H1 (cell line): ENCODE results near the gene CPED1. TPM values are rescaled to one million over a fixed set of nuclear protein-coding genes. Genes with fewer than 3 reads are reported as not detected.
"Not testable (repeated sequence)": the region's sequence is repeated elsewhere in the genome, so short reads cannot be mapped to it uniquely, and the experiment has no call there.

Experiments
- CTCF ChIA-PET: fragments of 300-600 bp; sonication (Branson Sonifier 250); formaldehyde crosslinking; loops from one replicate; lab custom pipeline; 2021; ENCODE audit not compliant: partially characterized antibody; lab: Charles Lee
- POLR2A ChIA-PET: fragments of 300-600 bp; sonication (Branson Sonifier 250); formaldehyde crosslinking; loops from one replicate; lab custom pipeline; 2021; ENCODE audit warnings: inconsistent platforms; ENCODE audit not compliant: partially characterized antibody; lab: Charles Lee
- DNase-seq, 2 experiments: peaks; one replicate each; pipeline versions ENCODE4 v3.0.0 to v3.0.0-alpha.2; 2010 to 2022; ENCODE audit warnings: low spot score in 2 of 2, low read depth in 1 of 2, mixed read lengths in 1 of 2
- FAIRE-seq: peaks from 2 replicates; lab custom pipeline; 2011; peaks lifted over from hg19 to GRCh38; lab: Jason Lieb, UNC
- H2AFZ ChIP-seq: 2 replicates; pipeline ENCODE4 v1.8.1; 2012; ENCODE audit warnings: low read length, inconsistent platforms
- H2AK5ac ChIP-seq: 2 replicates; pipeline ENCODE4 v1.6.1; 2013; ENCODE audit warnings: low read depth, low read length
- H2BK120ac ChIP-seq: replicated peaks from 2 replicates; pipeline ENCODE3; 2013; ENCODE audit warnings: low read depth, low read length, inconsistent platforms
- H2BK12ac ChIP-seq: 2 replicates; pipeline ENCODE4 v1.6.1; 2013; ENCODE audit warnings: low read depth, low read length
- H2BK15ac ChIP-seq: 2 replicates; pipeline ENCODE4 v1.6.1; 2013; ENCODE audit warnings: low read length
- H2BK20ac ChIP-seq: 2 replicates; pipeline ENCODE4 v1.6.1; 2013; ENCODE audit warnings: low read length
- H2BK5ac ChIP-seq: 2 replicates; pipeline ENCODE4 v1.6.1; 2013; ENCODE audit warnings: low read depth, low read length
- H3K14ac ChIP-seq: 2 replicates; pipeline ENCODE4 v1.6.1; 2013; ENCODE audit warnings: inconsistent platforms; ENCODE audit not compliant: insufficient read length
- H3K18ac ChIP-seq: 2 replicates; pipeline ENCODE4 v1.6.1; 2013; ENCODE audit warnings: low read length; ENCODE audit errors: extremely low read depth
- H3K23ac ChIP-seq: 2 replicates; pipeline ENCODE4 v1.6.1; 2013; ENCODE audit warnings: inconsistent platforms; ENCODE audit not compliant: insufficient read length
- H3K23me2 ChIP-seq: 2 replicates; pipeline ENCODE4 v1.6.1; 2013; ENCODE audit warnings: low read depth, low read length
- H3K27ac ChIP-seq: 2 replicates; pipeline ENCODE4 v1.6.1; 2011; ENCODE audit warnings: low read depth, low read length, inconsistent platforms
- H3K27me3 ChIP-seq, 4 experiments: replicated peaks in 1 of 4; 1 replicate in 1 of 4; 2 replicates in 3 of 4; pipeline versions ENCODE4 v1.6.1 to v1.8.1; 2011 to 2013; ENCODE audit warnings: low read length in 3 of 4, mild to moderate bottlenecking in 3 of 4, inconsistent platforms in 2 of 4, mixed read lengths in 2 of 4, moderate library complexity in 1 of 4; ENCODE audit not compliant: control insufficient read depth in 3 of 4, insufficient read depth in 3 of 4; ENCODE audit errors: extremely low read depth in 1 of 4
- H3K36me3 ChIP-seq, 4 experiments: 2 replicates each; pipeline versions ENCODE4 v1.6.1 to v1.8.1; 2011 to 2013; ENCODE audit warnings: mild to moderate bottlenecking in 4 of 4, low read length in 3 of 4, moderate library complexity in 2 of 4, control low read depth in 1 of 4, inconsistent platforms in 1 of 4; ENCODE audit not compliant: insufficient read depth in 4 of 4, control insufficient read depth in 2 of 4
- H3K4ac ChIP-seq: replicated peaks from 2 replicates; pipeline ENCODE3; 2013; ENCODE audit warnings: low read length, low read depth, mixed read lengths, inconsistent platforms; ENCODE audit not compliant: insufficient read length
- H3K4me1 ChIP-seq, 4 experiments: replicated peaks in 1 of 4; 1 replicate in 1 of 4; 2 replicates in 3 of 4; pipeline versions ENCODE4 v1.6.1 to v1.8.1; 2011 to 2013; ENCODE audit warnings: low read length in 3 of 4, inconsistent platforms in 2 of 4, mixed read lengths in 1 of 4; ENCODE audit not compliant: insufficient read depth in 4 of 4, control insufficient read depth in 3 of 4
- H3K4me2 ChIP-seq, 2 experiments: 2 replicates each; pipeline versions ENCODE4 v1.6.1 to v1.8.1; 2011 to 2013; ENCODE audit warnings: low read depth in 2 of 2, low read length in 2 of 2, control low read depth in 1 of 2, inconsistent platforms in 1 of 2, mild to moderate bottlenecking in 1 of 2; ENCODE audit not compliant: insufficient read depth in 1 of 2
- H3K4me3 ChIP-seq, 4 experiments: fragments of 200-600, 300-600 bp in 1 of 4; sonication (generic), shearing (Covaris generic), sonication (Bioruptor Twin) in 1 of 4; 2 replicates each; pipeline versions ENCODE4 v1.5.1 to v1.8.1; 2011 to 2016; ENCODE audit warnings: low read length in 4 of 4, low read depth in 3 of 4, control low read depth in 2 of 4, inconsistent platforms in 2 of 4, mild to moderate bottlenecking in 2 of 4, mixed read lengths in 1 of 4, moderate library complexity in 1 of 4; ENCODE audit not compliant: insufficient read depth in 2 of 4; ENCODE audit errors: extremely low read depth in 1 of 4
- H3K56ac ChIP-seq: replicated peaks from 2 replicates; pipeline ENCODE3; 2013; ENCODE audit warnings: low read depth, mild to moderate bottlenecking, mixed read lengths, low read length, inconsistent platforms; ENCODE audit not compliant: insufficient read length
- H3K79me1 ChIP-seq: 2 replicates; pipeline ENCODE4 v1.6.1; 2013; ENCODE audit warnings: low read depth, low read length, control low read depth
- H3K79me2 ChIP-seq, 2 experiments: 2 replicates each; pipeline versions ENCODE4 v1.6.1 to v1.8.1; 2012 to 2013; ENCODE audit warnings: low read length in 2 of 2, mild to moderate bottlenecking in 2 of 2, inconsistent platforms in 1 of 2; ENCODE audit not compliant: insufficient read depth in 2 of 2, control insufficient read depth in 1 of 2
- H3K9ac ChIP-seq, 4 experiments: replicated peaks in 1 of 4; 1 replicate in 1 of 4; 2 replicates in 3 of 4; pipeline versions ENCODE4 v1.6.1 to v1.8.1; 2011 to 2013; ENCODE audit warnings: low read depth in 3 of 4, low read length in 3 of 4, control low read depth in 2 of 4, mild to moderate bottlenecking in 2 of 4, moderate library complexity in 2 of 4, inconsistent platforms in 1 of 4; ENCODE audit errors: extremely low read depth in 1 of 4
- H3K9me3 ChIP-seq, 2 experiments: 2 replicates each; pipeline versions ENCODE4 v1.6.1 to v1.8.1; 2012 to 2013; ENCODE audit warnings: mild to moderate bottlenecking in 2 of 2, moderate library complexity in 2 of 2, control low read depth in 1 of 2, inconsistent platforms in 1 of 2, low read depth in 1 of 2, low read length in 1 of 2, mixed read lengths in 1 of 2; ENCODE audit not compliant: insufficient read depth in 2 of 2
- H4K20me1 ChIP-seq, 2 experiments: replicated peaks in 1 of 2; 2 replicates each; pipeline versions ENCODE3 to v1.8.1; 2011 to 2013; ENCODE audit warnings: inconsistent platforms in 2 of 2, low read length in 2 of 2, mild to moderate bottlenecking in 1 of 2; ENCODE audit not compliant: insufficient read depth in 2 of 2, control insufficient read depth in 1 of 2
- H4K5ac ChIP-seq: 2 replicates; pipeline ENCODE4 v1.6.1; 2013; ENCODE audit warnings: low read length, low read depth, mixed read lengths, inconsistent platforms; ENCODE audit not compliant: insufficient read length
- H4K8ac ChIP-seq: 2 replicates; pipeline ENCODE4 v1.8.0; 2013; ENCODE audit warnings: mild to moderate bottlenecking, moderate library complexity, low read length, inconsistent platforms; ENCODE audit not compliant: insufficient read depth; ENCODE audit errors: extremely low read depth
- H4K91ac ChIP-seq: replicated peaks from 2 replicates; pipeline ENCODE3; 2013; ENCODE audit warnings: low read length, mixed read lengths, inconsistent platforms; ENCODE audit not compliant: insufficient read length
- CTBP2 ChIP-seq: IDR thresholded peaks from 2 replicates; pipeline ENCODE4 v1.7.0; 2011; ENCODE audit warnings: borderline replicate concordance, mild to moderate bottlenecking, moderate library complexity, mixed read lengths, low read length; ENCODE audit not compliant: insufficient read depth, insufficient read length
- EZH2 ChIP-seq: fragments of 200-600 bp; sonication (generic); IDR thresholded peaks from 2 replicates; pipeline ENCODE4 v1.7.1; 2012; ENCODE audit warnings: low read depth, mild to moderate bottlenecking, moderate library complexity, low read length, inconsistent platforms; ENCODE audit not compliant: severe bottlenecking
- HDAC2 ChIP-seq, 2 experiments: fragments of 300-600 bp in 1 of 2; sonication (generic) in 1 of 2; IDR thresholded peaks; 2 replicates each; pipeline ENCODE4 v1.6.1; 2011 to 2012; ENCODE audit warnings: low read depth in 2 of 2, low read length in 2 of 2, mild to moderate bottlenecking in 2 of 2, moderate library complexity in 2 of 2, borderline replicate concordance in 1 of 2, inconsistent platforms in 1 of 2
- JUN ChIP-seq: IDR thresholded peaks from 2 replicates; pipeline ENCODE4 v1.6.1; 2011; ENCODE audit warnings: low read depth, mild to moderate bottlenecking, improper control_type of control experiment, low read length
- MAFK ChIP-seq: IDR thresholded peaks from 2 replicates; pipeline ENCODE4 v1.6.1; 2012; ENCODE audit warnings: low read depth, mild to moderate bottlenecking, improper control_type of control experiment, low read length
- PHF8 ChIP-seq: fragments of 200-600 bp; sonication (generic); conservative IDR thresholded peaks from 2 replicates; pipeline ENCODE4 v1.7.1; 2012; ENCODE audit warnings: low read depth, mild to moderate bottlenecking, inconsistent platforms, low read length, moderate library complexity
- POLR2AphosphoS5 ChIP-seq: IDR thresholded peaks from 2 replicates; pipeline ENCODE4 v1.6.1; 2011; ENCODE audit warnings: low read depth, low read length
- RAD21 ChIP-seq, 2 experiments: IDR thresholded peaks in 1 of 2; conservative IDR thresholded peaks in 1 of 2; 2 replicates each; pipeline ENCODE4 v1.6.1; 2011; ENCODE audit warnings: low read depth in 2 of 2, low read length in 2 of 2, improper control_type of control experiment in 1 of 2, inconsistent platforms in 1 of 2, mild to moderate bottlenecking in 1 of 2, moderate library complexity in 1 of 2
- SP2 ChIP-seq: IDR thresholded peaks from 2 replicates; pipeline ENCODE4 v1.6.1; 2012; ENCODE audit warnings: mild to moderate bottlenecking, low read length, inconsistent platforms
- SUZ12 ChIP-seq: fragments of 200-600 bp; sonication (generic); IDR thresholded peaks from 2 replicates; pipeline ENCODE4 v1.6.1; 2012; ENCODE audit warnings: mild to moderate bottlenecking, inconsistent platforms, low read length, moderate library complexity, mixed read lengths
- TAF7 ChIP-seq: optimal IDR thresholded peaks from 2 replicates; pipeline ENCODE3; 2011; ENCODE audit warnings: low read depth, mild to moderate bottlenecking, inconsistent platforms, low read length, moderate library complexity, borderline replicate concordance
- TEAD4 ChIP-seq: IDR thresholded peaks from 2 replicates; pipeline ENCODE4 v1.6.1; 2012; ENCODE audit warnings: low read depth, low read length, inconsistent platforms, mixed read lengths
- WGBS, 2 experiments: shearing (Covaris generic) in 1 of 2; methylation state at CpG; one replicate each; pipeline versions ENCODE4 v1.1.6 to v1.1.7; 2013 to 2015; ENCODE audit warnings: low lambda C conversion rate in 2 of 2, mixed read lengths in 2 of 2, inconsistent platforms in 1 of 2, low coverage in 1 of 2, missing lambda C conversion rate in 1 of 2; ENCODE audit not compliant: insufficient replicate concordance in 2 of 2, insufficient coverage in 1 of 2, insufficient read length in 1 of 2; ENCODE audit errors: extremely low coverage in 1 of 2, missing lambda C conversion rate in 1 of 2; 5-methylcytosine and 5-hydroxymethylcytosine counted together
- polyA plus RNA-seq, 7 experiments: library from polyadenylated mRNA; depleted of rRNA in 3 of 7; stranded (reverse) in 5 of 7; unstranded in 2 of 7; fragments of >200 nt in 5 of 7; fragments of 200-250 nt in 2 of 7; gene quantifications; 1 replicate in 5 of 7; 2 replicates in 1 of 7; 4 replicates in 1 of 7; pipeline versions ENCODE4 v1.2.1 to v1.2.3, GENCODE V29; 2011 to 2013; ENCODE audit warnings: missing spikeins in 2 of 7, mixed read lengths in 2 of 7
- total RNA-seq: library from RNA; stranded (reverse); fragmentation: NEBNext Ultra II Directional; extraction: Animal tissue kit (Norgen Biotek cat#: 25700); gene quantifications from 2 replicates; pipeline ENCODE4 v1.2.1, GENCODE V29; 2021

Gene CPED1
- total and polyA plus RNA-seq, 2 of the 8 experiments (the other 6 are each of a cell fraction or from before 2014, with no cell fraction given) = 0.08 to 0.39 TPM

- TF ChIP-seq JUN = no peak
- TF ChIP-seq POLR2AphosphoS5 = no peak
- no peak for TF ChIP-seq TAF7
- TF ChIP-seq SUZ12 = no peak
- no peak for TF ChIP-seq EZH2
- no peak for TF ChIP-seq HDAC2 (IDR thresholded peaks at IDR 0.05; ENCODE audit: borderline replicate concordance in 1 of 2, low read depth in 2 of 2, low read length in 2 of 2)
- TF ChIP-seq PHF8 = no peak
- no peak for TF ChIP-seq RAD21 (IDR thresholded peaks at IDR 0.05 in 1 of 2, conservative IDR thresholded peaks at IDR 0.05 in 1 of 2; ENCODE audit: low read depth in 2 of 2, low read length in 2 of 2)
- no peak for TF ChIP-seq SP2
- no peak for TF ChIP-seq MAFK
- TF ChIP-seq TEAD4 = no peak
- TF ChIP-seq CTBP2 = no peak
- TF ChIP-seq, all 59 proteins: peak for 0
Observed at GRCh38 chr7:121123032-121123431, 134.5 kb downstream of the CPED1 start (continued).

- H3K14ac ChIP-seq, H2BK120ac ChIP-seq, H4K5ac ChIP-seq, H3K36me3 ChIP-seq, H3K23ac ChIP-seq, H2AFZ ChIP-seq, H4K91ac ChIP-seq, H3K79me1 ChIP-seq, H3K56ac ChIP-seq, POLR2A ChIA-PET, H4K20me1 ChIP-seq, H3K4ac ChIP-seq, H3K4me3 ChIP-seq, H2BK12ac ChIP-seq, H3K27me3 ChIP-seq, H3K4me1 ChIP-seq, H3K23me2 ChIP-seq, H3K27ac ChIP-seq, DNase-seq, H3K9ac ChIP-seq, H3K9me3 ChIP-seq, H3K79me2 ChIP-seq, H4K8ac ChIP-seq, H2AK5ac ChIP-seq, H2BK20ac ChIP-seq, H2BK15ac ChIP-seq, H2BK5ac ChIP-seq, H3K4me2 ChIP-seq, H3K18ac ChIP-seq, FAIRE-seq: not testable (repeated sequence)
- CTCF ChIA-PET = interaction anchor here (0.8 kb wide), 1 partner anchor 45 kb away, joined by 3 read pairs; no protein-coding TSS in a partner anchor
- 82% methylated on average over 1 of the region's 1 CpG; no CpG with 5 or more reads in 1 of the 2 experiments for WGBS, 2 experiments
Observed at GRCh38 chr7:121125454-121125853, 136.9 kb downstream of the CPED1 start.
